ENCODE measurements around the gene ZMIZ1. TPM values are rescaled to one million over a fixed set of nuclear protein-coding genes. Genes with fewer than 3 reads are reported as not detected.

The ZMIZ1 gene, protein sequence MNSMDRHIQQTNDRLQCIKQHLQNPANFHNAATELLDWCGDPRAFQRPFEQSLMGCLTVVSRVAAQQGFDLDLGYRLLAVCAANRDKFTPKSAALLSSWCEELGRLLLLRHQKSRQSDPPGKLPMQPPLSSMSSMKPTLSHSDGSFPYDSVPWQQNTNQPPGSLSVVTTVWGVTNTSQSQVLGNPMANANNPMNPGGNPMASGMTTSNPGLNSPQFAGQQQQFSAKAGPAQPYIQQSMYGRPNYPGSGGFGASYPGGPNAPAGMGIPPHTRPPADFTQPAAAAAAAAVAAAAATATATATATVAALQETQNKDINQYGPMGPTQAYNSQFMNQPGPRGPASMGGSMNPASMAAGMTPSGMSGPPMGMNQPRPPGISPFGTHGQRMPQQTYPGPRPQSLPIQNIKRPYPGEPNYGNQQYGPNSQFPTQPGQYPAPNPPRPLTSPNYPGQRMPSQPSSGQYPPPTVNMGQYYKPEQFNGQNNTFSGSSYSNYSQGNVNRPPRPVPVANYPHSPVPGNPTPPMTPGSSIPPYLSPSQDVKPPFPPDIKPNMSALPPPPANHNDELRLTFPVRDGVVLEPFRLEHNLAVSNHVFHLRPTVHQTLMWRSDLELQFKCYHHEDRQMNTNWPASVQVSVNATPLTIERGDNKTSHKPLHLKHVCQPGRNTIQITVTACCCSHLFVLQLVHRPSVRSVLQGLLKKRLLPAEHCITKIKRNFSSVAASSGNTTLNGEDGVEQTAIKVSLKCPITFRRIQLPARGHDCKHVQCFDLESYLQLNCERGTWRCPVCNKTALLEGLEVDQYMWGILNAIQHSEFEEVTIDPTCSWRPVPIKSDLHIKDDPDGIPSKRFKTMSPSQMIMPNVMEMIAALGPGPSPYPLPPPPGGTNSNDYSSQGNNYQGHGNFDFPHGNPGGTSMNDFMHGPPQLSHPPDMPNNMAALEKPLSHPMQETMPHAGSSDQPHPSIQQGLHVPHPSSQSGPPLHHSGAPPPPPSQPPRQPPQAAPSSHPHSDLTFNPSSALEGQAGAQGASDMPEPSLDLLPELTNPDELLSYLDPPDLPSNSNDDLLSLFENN
- total RNA-seq (2014; rRNA removed; shearing (Covaris generic)) (25.9 and 30.9 TPM in 2 replicates), polyA plus RNA-seq (2016; fragmentation: Nextera tagmentation; extraction: Ambion mirVana) (9.2 and 9.4 TPM in 2 replicates)
- long read RNA-seq, partial matches to known transcripts, result 0 of 3 reads
- long read RNA-seq, other reads (novel, unspliced or antisense), result 3 of 3 reads

- Histone ChIP-seq H3K4me3 (peak within 1 kb of the TSS; percentile 90), H3K4me1 (ENCODE audit: insufficient read depth) (peaks cover 36% of the 10 kb centered on the region), H3F3A (replicated peaks; ENCODE audit: low read depth) (peaks cover 8% of the 10 kb centered on the region; the same call in 1 of the 2 replicates), H3K9me2 (ENCODE audit: insufficient read depth) (no peaks in the 10 kb centered on the region), H3K79me2 (replicated peaks; ENCODE audit: insufficient read depth) (peaks cover 40% of the 10 kb centered on the region), H3K36me3 (ENCODE audit: insufficient read depth) (no peaks in the 10 kb centered on the region), H4K20me1 (replicated peaks; ENCODE audit: insufficient read depth) (peaks cover 4% of the 10 kb centered on the region), H3K27me3 (ENCODE audit: insufficient read depth) (peaks cover 20% of the 10 kb centered on the region), H2AFZ (peak within 1 kb of the TSS; percentile 89), H3K27ac (ENCODE audit: low read depth) (no peak within 1 kb of the TSS), H3K4me2 (peak within 1 kb of the TSS; percentile 99)
- ATAC-seq, result peak; percentile 13
- Mint-ChIP-seq H3K4me1 (peaks cover 43% of the 10 kb centered on the region), H3K27ac (peak within 1 kb of the TSS; percentile 74; the same call in 1 of the 2 replicates), H3K27me3 (ENCODE audit: insufficient read depth, low read depth, poor library complexity) (peaks cover 35% of the 10 kb centered on the region), H3K9me3 (no peaks in the 10 kb centered on the region), H3K4me3 (peak within 1 kb of the TSS; percentile 92), H3K36me3 (ENCODE audit: low read depth) (no peaks in the 10 kb centered on the region)
- TF ChIP-seq CTCF (conservative IDR thresholded peaks at IDR 0.05; ENCODE audit: low read depth in 2 of 2) (peak; percentile 4 to 24; a peak in 1 of 4 replicates), STAT1 (IDR thresholded peaks at IDR 0.05; ENCODE audit: unreplicated experiment) (no peak), CREB1 (CRISPR knock-in tag; IDR thresholded peaks at IDR 0.05; ENCODE audit: low read depth) (0 out of 2 replicates have a peak, but pooled peaks have one; percentile 11), POLR2AphosphoS5 (IDR thresholded peaks at IDR 0.05; ENCODE audit: low read depth) (peak; percentile 47), EZH2 (IDR thresholded peaks at IDR 0.05; ENCODE audit: low read depth, unreplicated experiment) (peak; percentile 28)
- TF ChIP-seq, protein P1, sequence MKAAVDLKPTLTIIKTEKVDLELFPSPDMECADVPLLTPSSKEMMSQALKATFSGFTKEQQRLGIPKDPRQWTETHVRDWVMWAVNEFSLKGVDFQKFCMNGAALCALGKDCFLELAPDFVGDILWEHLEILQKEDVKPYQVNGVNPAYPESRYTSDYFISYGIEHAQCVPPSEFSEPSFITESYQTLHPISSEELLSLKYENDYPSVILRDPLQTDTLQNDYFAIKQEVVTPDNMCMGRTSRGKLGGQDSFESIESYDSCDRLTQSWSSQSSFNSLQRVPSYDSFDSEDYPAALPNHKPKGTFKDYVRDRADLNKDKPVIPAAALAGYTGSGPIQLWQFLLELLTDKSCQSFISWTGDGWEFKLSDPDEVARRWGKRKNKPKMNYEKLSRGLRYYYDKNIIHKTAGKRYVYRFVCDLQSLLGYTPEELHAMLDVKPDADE (IDR thresholded peaks at IDR 0.05), result no peak
- peak; percentile 93 for DNase-seq (ENCODE audit: low spot score)
Measured at GRCh38 chr10:79068562-79069324, at the start of gene ZMIZ1. ZMIZ1 (plus strand) TSS chr10:79068966; CDS start chr10:79201633, 132,667 bp downstream.

All from GM23338 (cell line).